GM19023 (cell line): ENCODE results near the gene CROCC2.

ENCODE experiments used
- ATAC-seq: cut with Tn5 transposase; IDR thresholded peaks from one replicate; pipeline ENCODE4 v1.9.1; 2021; ENCODE audit warnings: mild to moderate bottlenecking, moderate library complexity; ENCODE audit not compliant: unreplicated experiment

CROCC2 gene

DNA sequence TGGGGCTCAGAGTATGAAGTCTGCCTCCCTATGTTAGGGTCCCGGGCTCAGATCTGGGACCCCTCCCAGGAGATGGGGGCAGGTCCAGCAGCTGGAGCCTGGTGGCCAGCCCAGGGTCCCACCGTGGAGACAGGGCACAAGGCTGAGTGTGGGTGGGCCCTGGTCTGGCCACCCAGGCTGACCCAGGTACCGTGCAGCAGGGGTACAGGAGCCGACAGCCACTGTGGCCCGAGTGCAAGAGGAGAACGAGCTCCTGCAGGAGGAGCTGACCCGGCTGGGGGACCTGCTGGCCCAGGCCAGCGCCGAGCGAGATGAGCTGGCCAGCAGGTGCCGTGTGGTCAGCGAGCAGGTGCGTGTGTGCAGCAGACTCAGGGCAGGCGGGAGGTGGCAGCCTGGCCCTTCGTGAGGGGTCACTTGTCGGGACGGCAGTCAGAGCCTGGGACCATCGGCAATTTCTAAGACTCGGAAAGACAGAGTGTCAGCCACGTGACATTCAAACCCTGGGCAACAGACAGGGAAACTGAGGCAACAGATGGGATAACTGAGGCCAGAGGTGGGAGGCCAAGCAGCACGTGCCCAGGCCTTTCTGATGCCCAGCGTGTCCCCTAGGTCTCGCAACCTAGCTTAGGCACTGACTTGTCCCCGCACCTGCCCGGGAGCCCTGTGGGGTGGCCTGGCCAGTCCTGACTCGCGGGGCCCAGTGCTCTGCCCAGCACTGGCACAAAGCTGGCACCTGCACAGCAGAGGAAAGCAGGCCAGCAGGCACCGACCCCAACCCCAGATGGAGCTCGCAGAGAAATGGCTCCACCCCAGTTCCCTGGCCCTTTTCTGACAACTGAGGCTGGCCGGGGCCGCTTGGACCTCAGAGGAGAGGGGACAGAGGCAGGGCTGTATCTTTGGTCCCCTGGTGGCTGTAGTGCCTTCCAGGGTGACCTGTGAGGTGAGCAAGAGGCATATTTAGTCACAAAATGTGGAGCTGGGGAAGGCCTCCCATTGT lies 13.9 kb downstream of the CROCC2 start:
- no peak for ATAC-seq

- no peak for ATAC-seq
These were observed 14.7 kb downstream of the CROCC2 start for GRCh38 chr2:240920783-240921231.

- ATAC-seq: no peak
These were observed 15.3 kb downstream of the CROCC2 start for GRCh38 chr2:240921311-240921994.

DNA sequence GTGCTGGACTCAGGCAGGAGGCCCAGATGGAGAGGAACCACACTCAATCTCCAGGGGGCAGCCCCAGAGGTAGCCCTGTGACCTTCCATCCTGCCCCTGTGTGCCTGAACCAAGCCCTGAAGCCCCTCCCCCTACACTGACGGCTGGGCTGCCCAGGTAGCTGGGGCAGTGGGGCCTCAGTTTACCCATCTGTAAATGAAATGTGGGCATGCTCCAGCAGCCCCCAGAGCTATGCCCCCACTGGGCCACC lies 15.8 kb downstream of the CROCC2 start:
- no peak for ATAC-seq

DNA sequence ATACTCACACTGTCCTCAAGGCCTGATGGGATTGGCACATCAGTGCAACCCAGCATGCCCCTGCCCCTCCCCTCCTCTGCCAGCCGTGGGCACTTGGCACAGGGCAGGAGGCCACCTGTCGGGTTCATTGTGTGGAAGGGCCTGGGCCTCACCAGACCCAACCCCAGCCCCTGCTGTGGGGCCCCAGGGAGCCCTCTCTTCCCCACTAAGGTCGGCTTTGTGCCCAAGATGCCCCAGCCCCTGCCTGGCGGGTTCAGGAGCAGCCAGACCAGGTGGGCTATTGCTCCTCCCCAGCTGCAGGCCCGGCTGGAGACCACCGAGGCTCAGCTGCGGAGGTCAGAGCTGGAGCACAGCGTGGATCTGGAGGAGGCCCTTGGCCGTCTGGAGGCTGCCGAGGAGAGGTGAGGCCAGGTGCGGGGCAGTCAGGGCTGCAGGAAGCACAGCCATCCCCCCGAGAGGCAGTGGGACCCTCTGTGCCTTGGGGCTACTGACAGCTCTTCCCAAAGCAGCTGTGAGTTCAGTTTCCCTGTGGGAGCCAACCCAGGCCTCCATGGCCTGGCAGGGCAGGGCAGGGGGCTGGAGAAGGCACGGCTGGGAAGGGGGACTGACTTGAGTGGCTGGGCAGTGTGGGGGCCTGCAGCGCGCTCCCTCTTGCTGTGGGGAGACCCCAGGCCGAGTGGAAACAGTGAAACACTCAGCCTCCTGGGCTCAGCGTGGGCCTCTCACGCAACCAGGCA lies 16.3 kb downstream of the CROCC2 start:
- no peak for ATAC-seq

GRCh38 chr2:240922982-240923537 lies 16.9 kb downstream of the CROCC2 start:
- ATAC-seq: no peak

DNA sequence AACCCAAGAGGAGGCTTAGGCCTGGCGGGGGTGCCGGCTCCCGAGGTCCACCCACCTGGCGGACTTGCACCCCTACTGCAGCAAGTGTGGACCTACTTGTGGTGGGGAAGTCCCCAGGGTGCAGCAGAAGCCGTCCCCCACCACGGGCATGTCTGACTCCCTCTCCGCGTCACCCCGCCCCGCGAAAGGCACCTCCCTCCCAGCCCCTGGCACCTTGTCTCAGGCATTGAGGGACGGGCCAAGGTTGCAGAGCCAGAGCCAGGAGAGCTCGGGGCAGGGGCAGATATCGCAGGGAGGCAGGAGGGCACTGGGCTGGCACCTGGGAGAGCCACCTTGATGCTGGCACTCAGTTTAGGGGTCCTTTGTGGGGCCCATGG lies 19.0 kb downstream of the CROCC2 start:
- ATAC-seq: no peak

GRCh38 chr2:240925568-240926515 lies 19.7 kb downstream of the CROCC2 start:
- ATAC-seq: no peak

DNA sequence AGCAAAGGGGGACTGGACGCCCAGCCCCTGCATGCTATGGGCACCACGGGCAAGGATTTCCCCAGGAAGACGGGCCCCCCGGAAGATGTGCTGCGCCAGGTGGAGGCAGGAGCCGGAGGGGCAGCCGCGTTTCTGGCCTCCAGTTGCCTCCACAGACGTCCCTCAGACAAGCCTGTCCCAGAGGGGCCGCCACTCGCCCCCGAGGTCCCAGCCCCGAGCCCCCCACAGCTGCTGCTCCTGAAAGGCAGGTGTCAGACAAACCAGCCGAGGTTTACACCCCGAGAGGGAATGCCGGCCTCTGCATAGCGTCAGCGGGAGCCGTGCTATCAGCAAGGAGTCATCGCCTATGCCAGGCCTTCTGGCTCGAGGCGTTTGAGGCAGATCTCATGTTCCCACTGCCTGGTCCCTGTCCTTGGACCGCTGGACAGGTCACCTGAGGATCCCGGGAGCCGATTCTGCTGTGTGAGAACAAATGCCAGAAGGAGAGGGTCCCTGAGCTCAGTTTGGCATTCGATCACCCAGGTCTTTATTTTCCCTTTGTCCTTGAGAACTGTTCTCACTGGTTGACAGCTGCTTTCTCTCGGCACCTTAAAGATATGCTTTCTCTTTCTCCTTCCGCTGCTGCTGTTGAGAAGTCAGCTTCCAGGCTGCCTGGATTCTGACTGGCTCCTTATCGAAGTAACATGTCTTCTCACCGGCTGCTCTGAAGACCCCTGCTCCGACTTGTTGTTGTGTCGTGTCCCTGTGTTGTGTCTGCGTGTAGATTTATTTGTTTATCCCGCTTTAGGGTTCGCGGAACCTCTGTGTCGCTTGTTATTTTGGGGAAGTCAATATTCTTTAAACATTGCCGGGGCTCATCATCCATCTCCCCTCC lies 20.6 kb downstream of the CROCC2 start:
- ATAC-seq: no peak

- ATAC-seq: no peak
These were observed 21.2 kb downstream of the CROCC2 start for GRCh38 chr2:240927390-240927781.

GRCh38 chr2:240928476-240929363 lies 22.6 kb downstream of the CROCC2 start:
- ATAC-seq: no peak

GRCh38 chr2:240929364-240930095 lies 23.4 kb downstream of the CROCC2 start:
- no peak for ATAC-seq

GRCh38 chr2:240930096-240930630 lies 24.0 kb downstream of the CROCC2 start:
- ATAC-seq: no peak

GRCh38 chr2:240930631-240931318 lies 24.6 kb downstream of the CROCC2 start:
- no peak for ATAC-seq

DNA sequence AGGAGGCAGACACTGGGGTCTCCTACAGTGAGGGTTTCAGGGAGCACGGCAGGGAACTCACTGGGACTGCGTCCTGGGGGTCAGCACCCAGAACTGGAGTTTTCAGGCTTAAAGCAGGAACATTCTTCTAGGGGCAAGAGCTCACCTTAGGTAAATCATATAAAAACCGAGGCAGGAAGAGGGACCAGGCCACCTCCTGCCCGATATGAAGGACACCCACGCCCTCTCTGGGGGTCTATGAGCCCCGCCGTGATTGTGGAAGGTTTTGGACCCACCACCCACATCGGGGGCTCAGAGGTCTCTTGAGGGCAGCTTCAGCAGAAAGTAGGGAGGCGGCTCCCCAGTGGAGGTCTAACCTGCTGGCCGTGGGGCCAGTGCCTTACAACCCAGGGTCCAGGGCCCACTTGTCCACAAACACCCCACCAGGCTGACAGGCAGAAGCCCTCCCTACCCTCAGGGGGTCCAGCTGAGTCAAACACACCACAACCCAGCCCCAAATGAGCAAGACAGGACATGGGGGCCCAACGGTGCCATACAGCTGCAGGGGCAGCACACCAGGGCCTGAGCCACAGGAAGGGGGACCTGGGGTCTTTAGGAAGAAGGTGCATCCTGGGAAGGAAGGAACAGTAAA lies 25.3 kb downstream of the CROCC2 start:
- ATAC-seq: no peak

DNA sequence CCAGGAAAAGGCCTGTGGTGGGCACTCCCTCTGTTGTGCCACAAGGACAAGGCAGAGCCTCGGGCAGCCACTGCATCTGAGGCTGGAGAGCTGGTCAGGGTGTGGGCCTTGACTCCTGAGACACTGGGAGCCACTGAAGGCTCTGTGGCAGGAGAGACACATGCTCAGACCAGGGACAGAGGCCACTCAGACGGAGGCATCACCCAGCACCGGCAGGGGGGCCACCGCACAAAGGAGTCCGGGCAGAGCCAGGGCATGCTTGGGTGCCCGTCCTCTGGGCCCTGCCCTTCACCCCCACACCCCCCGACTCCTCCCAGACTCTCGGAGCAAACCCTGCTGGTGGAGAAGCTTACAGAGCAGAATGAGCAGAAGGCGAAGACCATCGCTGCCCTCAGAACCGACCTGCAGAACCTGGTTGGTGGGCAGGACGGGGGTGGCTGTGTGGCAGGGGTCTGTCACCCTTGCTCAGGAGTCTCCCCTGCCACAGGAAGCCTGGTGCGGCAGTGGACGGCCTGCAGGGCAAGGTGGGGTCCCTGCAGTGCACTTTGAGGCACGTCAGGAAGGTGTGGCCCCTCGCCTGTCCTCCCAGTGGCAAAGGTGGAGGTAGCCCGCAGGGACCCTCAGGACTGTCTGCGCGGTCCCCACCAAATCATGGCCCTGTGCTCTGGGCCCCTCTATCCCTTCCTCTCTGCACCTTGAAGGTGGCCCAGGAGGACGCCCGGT lies 26.0 kb downstream of the CROCC2 start:
- ATAC-seq: no peak
